GM12801 (cell line): ENCODE data around the gene DACT3.

Source experiments
- TF ChIP-seq, protein P1 (sequence below): IDR thresholded peaks from one replicate; pipeline ENCODE4 v1.5.1; 2011; ENCODE audit warnings: control low read depth; ENCODE audit not compliant: insufficient read length; ENCODE audit errors: extremely low read depth

Gene DACT3

GRCh38 chr19:46611776-46612175 lies 49.2 kb downstream of the DACT3 start:
- TF ChIP-seq, protein P1, sequence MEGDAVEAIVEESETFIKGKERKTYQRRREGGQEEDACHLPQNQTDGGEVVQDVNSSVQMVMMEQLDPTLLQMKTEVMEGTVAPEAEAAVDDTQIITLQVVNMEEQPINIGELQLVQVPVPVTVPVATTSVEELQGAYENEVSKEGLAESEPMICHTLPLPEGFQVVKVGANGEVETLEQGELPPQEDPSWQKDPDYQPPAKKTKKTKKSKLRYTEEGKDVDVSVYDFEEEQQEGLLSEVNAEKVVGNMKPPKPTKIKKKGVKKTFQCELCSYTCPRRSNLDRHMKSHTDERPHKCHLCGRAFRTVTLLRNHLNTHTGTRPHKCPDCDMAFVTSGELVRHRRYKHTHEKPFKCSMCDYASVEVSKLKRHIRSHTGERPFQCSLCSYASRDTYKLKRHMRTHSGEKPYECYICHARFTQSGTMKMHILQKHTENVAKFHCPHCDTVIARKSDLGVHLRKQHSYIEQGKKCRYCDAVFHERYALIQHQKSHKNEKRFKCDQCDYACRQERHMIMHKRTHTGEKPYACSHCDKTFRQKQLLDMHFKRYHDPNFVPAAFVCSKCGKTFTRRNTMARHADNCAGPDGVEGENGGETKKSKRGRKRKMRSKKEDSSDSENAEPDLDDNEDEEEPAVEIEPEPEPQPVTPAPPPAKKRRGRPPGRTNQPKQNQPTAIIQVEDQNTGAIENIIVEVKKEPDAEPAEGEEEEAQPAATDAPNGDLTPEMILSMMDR: no peak

DNA sequence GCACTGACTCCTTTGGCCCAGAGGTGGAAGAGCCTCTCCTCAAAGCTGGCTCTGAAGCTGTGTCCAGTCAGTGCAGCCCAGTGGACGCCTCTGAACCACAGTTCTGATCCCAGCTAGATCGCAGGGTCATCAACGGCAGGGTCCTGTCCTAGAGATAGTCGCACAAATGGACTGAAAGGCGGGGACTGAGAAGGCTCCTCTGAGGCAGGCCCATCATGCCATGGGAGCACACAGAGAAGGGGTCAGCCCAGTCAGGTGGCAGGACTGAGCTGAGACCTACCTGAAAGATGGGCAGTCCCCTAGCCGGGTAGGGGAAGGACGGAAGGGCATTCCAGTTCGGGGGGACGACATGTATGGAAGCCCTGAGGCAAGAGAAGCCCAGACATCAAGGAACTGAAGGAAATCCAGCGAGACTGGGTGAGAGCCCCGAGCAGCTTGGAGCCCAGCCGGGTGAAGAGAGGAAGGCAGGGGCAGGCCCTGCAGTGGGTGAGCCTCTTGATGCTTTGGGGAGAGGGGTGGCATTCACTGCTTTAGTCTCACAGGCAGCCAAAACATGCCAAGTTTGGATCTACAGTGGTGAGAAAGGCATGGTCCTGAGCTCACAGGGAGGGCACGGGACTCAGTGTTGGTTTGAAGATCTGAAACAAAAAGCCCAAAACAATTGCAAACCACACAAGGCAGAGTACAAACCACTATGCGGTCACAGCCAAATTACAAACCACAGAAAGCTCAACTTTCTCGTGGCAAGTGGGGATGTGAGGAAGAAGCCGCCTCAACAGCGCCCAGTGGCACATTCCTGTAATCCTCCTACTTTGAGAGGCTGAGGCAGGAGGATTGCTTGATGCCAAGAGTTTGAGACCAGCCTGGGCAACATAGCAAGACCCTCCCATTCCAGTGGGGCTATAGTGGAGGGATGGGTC lies 49.9 kb downstream of the DACT3 start:
- TF ChIP-seq, protein P1: no peak

GRCh38 chr19:46610413-46610775 lies 50.6 kb downstream of the DACT3 start:
- TF ChIP-seq, protein P1: no peak

- TF ChIP-seq, protein P1: no peak
These were observed 51.2 kb downstream of the DACT3 start for GRCh38 chr19:46609511-46610412.

DNA sequence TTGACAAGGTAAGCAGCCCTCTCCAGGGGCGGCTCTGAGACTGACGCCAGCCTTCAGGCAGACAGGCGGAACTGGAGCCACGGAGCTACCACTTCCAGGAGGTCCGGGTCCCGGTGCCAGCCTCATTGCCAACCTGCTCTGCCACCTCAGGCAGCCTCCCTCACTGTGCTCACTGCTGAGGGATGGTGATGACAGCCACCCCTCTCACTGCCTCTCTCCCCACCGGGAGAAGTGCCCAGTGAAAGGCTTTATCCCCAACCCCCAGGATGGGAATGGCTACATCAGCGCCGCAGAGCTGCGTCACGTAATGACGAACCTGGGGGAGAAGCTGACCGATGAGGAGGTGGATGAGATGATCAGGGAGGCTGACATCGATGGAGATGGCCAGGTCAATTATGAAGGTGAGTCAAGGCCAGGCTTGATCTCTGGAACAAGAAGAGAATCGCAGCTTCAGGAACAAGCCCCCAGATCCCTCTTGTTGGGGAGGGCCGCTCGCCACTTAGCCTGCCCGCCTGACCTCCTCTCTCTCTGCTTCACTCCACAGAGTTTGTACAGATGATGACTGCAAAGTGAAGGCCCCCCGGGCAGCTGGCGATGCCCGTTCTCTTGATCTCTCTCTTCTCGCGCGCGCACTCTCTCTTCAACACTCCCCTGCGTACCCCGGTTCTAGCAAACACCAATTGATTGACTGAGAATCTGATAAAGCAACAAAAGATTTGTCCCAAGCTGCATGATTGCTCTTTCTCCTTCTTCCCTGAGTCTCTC lies 52.2 kb downstream of the DACT3 start:
- TF ChIP-seq, protein P1: no peak

- TF ChIP-seq, protein P1: no peak
These were observed 52.8 kb downstream of the DACT3 start for GRCh38 chr19:46608178-46608577.
